Endothelial cell of umbilical vein (primary cell): ENCODE data around the gene RAPGEF4. TPM values are rescaled to one million over a fixed set of nuclear protein-coding genes. Genes with fewer than 3 reads are reported as not detected.

Experiments
- BruUV-seq: library from RNA; stranded (reverse); fragments of 400-500 nt; replicated peaks from 2 replicates; lab custom pipeline; 2021; lab: Mats Ljungman, UMichigan
- CTCF ChIA-PET: fragments of 300-600, 350-600 bp; sonication (Branson Sonifier 250); formaldehyde crosslinking; loops from one replicate; lab custom pipeline; 2021; ENCODE audit warnings: antibody characterized with exemption, inconsistent platforms; lab: Charles Lee
- POLR2A ChIA-PET: fragments of 300-600, 350-600 bp; sonication (Branson Sonifier 250); formaldehyde crosslinking; loops from one replicate; lab custom pipeline; 2021; ENCODE audit warnings: antibody characterized with exemption, inconsistent platforms; lab: Charles Lee
- DNase-seq: peaks from one replicate; pipeline ENCODE4 v3.0.0-alpha.2; 2011; ENCODE audit warnings: low read depth, low spot score
- FAIRE-seq: peaks from 2 replicates; lab custom pipeline; 2011; peaks lifted over from hg19 to GRCh38; lab: Jason Lieb, UNC
- H2AFZ ChIP-seq: 2 replicates; pipeline ENCODE4 v1.6.0; 2012; ENCODE audit warnings: low read depth, low read length, control low read depth, inconsistent platforms
- H3K27ac ChIP-seq: 2 replicates; pipeline ENCODE4 v1.5.1; 2011; ENCODE audit warnings: low read depth, mild to moderate bottlenecking, control low read depth, low read length, moderate library complexity; ENCODE audit not compliant: insufficient read depth
- H3K27me3 ChIP-seq, 2 experiments: 2 replicates each; pipeline versions ENCODE4 v1.6.0 to v1.6.1; 2011; ENCODE audit warnings: low read length in 2 of 2, mixed read lengths in 1 of 2; ENCODE audit not compliant: control insufficient read depth in 2 of 2, insufficient read depth in 2 of 2
- H3K36me3 ChIP-seq, 2 experiments: 2 replicates in 1 of 2; 3 replicates in 1 of 2; pipeline ENCODE4 v1.5.1; 2011; ENCODE audit warnings: low read length in 2 of 2, mild to moderate bottlenecking in 1 of 2, moderate library complexity in 1 of 2; ENCODE audit not compliant: control insufficient read depth in 2 of 2, insufficient read depth in 2 of 2; ENCODE audit errors: extremely low read depth in 1 of 2
- H3K4me1 ChIP-seq: 3 replicates; pipeline ENCODE4 v1.5.1; 2011; ENCODE audit warnings: mild to moderate bottlenecking, low read length; ENCODE audit not compliant: control insufficient read depth, insufficient read depth; ENCODE audit errors: extremely low read depth
- H3K4me2 ChIP-seq: 2 replicates; pipeline ENCODE4 v1.6.1; 2011; ENCODE audit warnings: low read length, control low read depth, mixed read lengths; ENCODE audit not compliant: insufficient read depth
- H3K4me3 ChIP-seq, 3 experiments: fragments of 200-600 bp in 1 of 3; sonication (generic), shearing (Covaris generic) in 1 of 3; replicated peaks in 1 of 3; 2 replicates each; pipeline ENCODE4 v1.5.1; 2011 to 2016; ENCODE audit warnings: control low read depth in 3 of 3, low read length in 3 of 3, mild to moderate bottlenecking in 2 of 3, inconsistent platforms in 1 of 3, low read depth in 1 of 3, moderate library complexity in 1 of 3; ENCODE audit not compliant: insufficient read depth in 1 of 3
- H3K79me2 ChIP-seq: 2 replicates; pipeline ENCODE4 v1.6.0; 2012; ENCODE audit warnings: low read length, inconsistent platforms; ENCODE audit not compliant: control insufficient read depth, insufficient read depth
- H3K9ac ChIP-seq: replicated peaks from 2 replicates; pipeline ENCODE3; 2011; ENCODE audit warnings: low read length, control low read depth; ENCODE audit not compliant: insufficient read depth; ENCODE audit errors: extremely low read depth
- H3K9me1 ChIP-seq: replicated peaks from 3 replicates; pipeline ENCODE4 v1.6.0; 2011; ENCODE audit warnings: mild to moderate bottlenecking, low read length; ENCODE audit not compliant: control insufficient read depth, insufficient read depth; ENCODE audit errors: extremely low read depth
- H3K9me3 ChIP-seq: replicated peaks from 2 replicates; pipeline ENCODE4 v1.5.1; 2012; ENCODE audit warnings: low read length, inconsistent platforms; ENCODE audit not compliant: control insufficient read depth, insufficient read depth
- H4K20me1 ChIP-seq: replicated peaks from 2 replicates; pipeline ENCODE3; 2011; ENCODE audit warnings: mild to moderate bottlenecking, low read length; ENCODE audit not compliant: control insufficient read depth, insufficient read depth; ENCODE audit errors: extremely low read depth
- CTCF ChIP-seq, 2 donors: IDR thresholded peaks; 1 replicate in 1 of 2; 2 replicates in 1 of 2; pipeline ENCODE4 v1.5.1; 2011; ENCODE audit warnings: low read length in 2 of 2, mild to moderate bottlenecking in 2 of 2, moderate library complexity in 2 of 2, control low read depth in 1 of 2, inconsistent platforms in 1 of 2, low read depth in 1 of 2; ENCODE audit not compliant: insufficient read depth in 1 of 2; ENCODE audit errors: extremely low read depth in 1 of 2
- EZH2 ChIP-seq: IDR thresholded peaks from 2 replicates; pipeline ENCODE4 v1.6.1; 2012; ENCODE audit warnings: borderline replicate concordance, low read depth, mild to moderate bottlenecking, moderate library complexity, low read length, inconsistent platforms; ENCODE audit not compliant: severe bottlenecking
- FOS ChIP-seq: IDR thresholded peaks from 2 replicates; pipeline ENCODE4 v1.6.1; 2011; ENCODE audit warnings: mild to moderate bottlenecking, low read length, moderate library complexity, borderline replicate concordance; ENCODE audit not compliant: insufficient read depth
- GATA2 ChIP-seq: IDR thresholded peaks from 2 replicates; pipeline ENCODE4 v1.7.0; 2011; ENCODE audit warnings: low read depth, mild to moderate bottlenecking, moderate library complexity, mixed read lengths, low read length; ENCODE audit not compliant: insufficient read length, insufficient read depth
- JUN ChIP-seq: IDR thresholded peaks from 2 replicates; pipeline ENCODE4 v1.6.1; 2011; ENCODE audit warnings: borderline replicate concordance, low read depth; ENCODE audit not compliant: insufficient read length, insufficient read depth
- MAX ChIP-seq: IDR thresholded peaks from 2 replicates; pipeline ENCODE4 v1.6.1; 2011; ENCODE audit not compliant: insufficient read depth, insufficient read length
- MYC ChIP-seq: IDR thresholded peaks from one replicate; pipeline ENCODE4 v1.6.1; 2011; ENCODE audit warnings: mild to moderate bottlenecking, low read depth, low read length
- POLR2A ChIP-seq: IDR thresholded peaks from 2 replicates; pipeline ENCODE4 v1.6.1; 2012; ENCODE audit warnings: low read depth, mild to moderate bottlenecking, control low read depth, low read length
- POLR2AphosphoS5 ChIP-seq: IDR thresholded peaks from 2 replicates; pipeline ENCODE4 v1.6.1; 2012; ENCODE audit warnings: low read depth, mild to moderate bottlenecking, control low read depth, low read length, moderate library complexity; ENCODE audit not compliant: insufficient read depth
- dilution Hi-C: fragments of 300-500 bp; cut with MboI; formaldehyde crosslinking; loops from one replicate; pipeline ENCODE4 v1.15.0; 2019; ENCODE audit warnings: low sequenced_read_pairs; ENCODE audit not compliant: extremely low pct_ligation_motif_present
- intact Hi-C: fragments of 100-400 bp; cut with micrococcal nuclease; formaldehyde crosslinking; loops from one replicate; pipeline ENCODE4 v1.10.0; 2022
- polyA plus RNA-seq, 4 experiments: library from polyadenylated mRNA; depleted of rRNA in 3 of 4; stranded (reverse) in 3 of 4; unstranded in 1 of 4; fragments of >200 nt; gene quantifications; 2 replicates each; pipeline versions ENCODE4 v1.2.1 to v1.2.3, GENCODE V29; 2011 to 2012; ENCODE audit warnings: missing spikeins in 1 of 4
- total RNA-seq: library from RNA; stranded (reverse); gene quantifications from 2 replicates; pipeline ENCODE4 v1.2.3, GENCODE V29; 2021

RAPGEF4 gene
- total and polyA plus RNA-seq, 2 donors (not counting 3 experiments of a cell fraction or from before 2014, with no cell fraction given) = 7.2 to 9.2 TPM

- H3K27ac ChIP-seq = no peak overlapping the region
- dilution Hi-C loops (no loop called here), intact Hi-C loops (no loop called here)
- no peaks in the 10 kb centered on the region for H3K9me1 ChIP-seq
- no peaks in the 10 kb centered on the region for H3K36me3 ChIP-seq
- CTCF ChIA-PET = no interaction called here
- no TSS peak for BruUV-seq
- H3K9ac ChIP-seq = no peak overlapping the region
- no peak overlapping the region for H3K4me2 ChIP-seq
- no peaks in the 10 kb centered on the region for H4K20me1 ChIP-seq
- H2AFZ ChIP-seq = no peak overlapping the region
- TF ChIP-seq MAX (no peak), MYC (no peak), POLR2A (no peak), JUN (no peak), FOS (no peak), POLR2AphosphoS5 (no peak), GATA2 (no peak), CTCF (IDR thresholded peaks at IDR 0.05; ENCODE audit: extremely low read depth in 1 of 2, insufficient read depth in 1 of 2, low read depth in 1 of 2, low read length in 2 of 2) (no peak), EZH2 (no peak)
- no peaks in the 10 kb centered on the region for H3K9me3 ChIP-seq
- DNase-seq (no peak), FAIRE-seq (no peak)
- POLR2A ChIA-PET = no interaction called here
- H3K4me3 ChIP-seq = no peak overlapping the region
- H3K79me2 ChIP-seq = no peaks in the 10 kb centered on the region
- H3K27me3 ChIP-seq = peaks cover 0 to 5% of the 10 kb centered on the region in 2 experiments
- no peaks in the 10 kb centered on the region for H3K4me1 ChIP-seq
Observed at GRCh38 chr2:172893111-172893510, 157.5 kb downstream of the RAPGEF4 start.
